Measurements from ENCODE around the gene TRIAP1. TPM values are rescaled to one million over a fixed set of nuclear protein-coding genes. Genes with fewer than 3 reads are reported as not detected.
"Not testable (repeated sequence)": the region's sequence is repeated elsewhere in the genome, so short reads cannot be mapped to it uniquely, and the experiment has no call there.

TRIAP1 gene
- total RNA-seq, result 22.4 TPM

GRCh38 chr12:120445911-120446843, at the start of gene TRIAP1, which contains the start of gene GATC:
TRIAP1 (minus strand) TSS chr12:120446384; CDS start chr12:120446372, 12 bp downstream.
GATC (plus strand) TSS chr12:120446444; CDS start chr12:120446481, 37 bp downstream.
- ATAC-seq, result peak; percentile 97

GRCh38 chr12:120495186-120495730, 49.1 kb upstream of the TRIAP1 start:
- peak; percentile 14 for ATAC-seq

DNA sequence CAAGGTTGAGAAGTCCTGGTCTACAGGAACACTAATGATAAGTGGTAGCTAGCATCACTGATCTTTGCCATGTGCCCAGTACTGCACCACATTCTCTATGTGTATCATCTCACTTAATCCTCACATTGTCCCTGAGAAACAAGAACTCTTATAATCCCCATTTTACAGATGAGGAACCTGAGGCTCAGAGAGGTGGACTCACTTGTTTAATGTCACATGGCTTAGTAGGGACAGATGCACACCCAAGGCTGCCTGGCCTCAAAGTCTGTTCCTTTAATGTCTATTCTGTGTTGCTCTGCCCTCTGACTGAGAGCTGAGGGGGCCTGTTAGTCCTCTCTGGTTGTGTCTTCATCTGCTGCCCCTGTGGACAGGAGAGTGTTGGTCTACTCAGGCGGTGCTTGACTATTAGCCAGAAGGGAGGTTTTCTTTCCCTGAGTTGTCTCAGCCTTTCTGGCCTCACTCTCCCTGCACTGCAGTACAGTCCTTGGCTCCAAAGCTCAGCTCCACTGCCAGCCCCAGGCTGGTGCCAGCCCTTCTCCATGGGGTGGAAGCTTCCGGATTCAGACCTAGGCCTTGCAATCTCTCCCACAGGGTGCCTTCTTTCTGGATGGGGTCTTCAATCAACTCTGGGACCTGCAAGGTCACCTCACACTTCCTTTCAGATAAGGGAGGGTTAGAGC, 44.8 kb upstream of the TRIAP1 start:
- no peak for ATAC-seq

GRCh38 chr12:120490325-120490724, 44.1 kb upstream of the TRIAP1 start:
- ATAC-seq, result no peak

DNA sequence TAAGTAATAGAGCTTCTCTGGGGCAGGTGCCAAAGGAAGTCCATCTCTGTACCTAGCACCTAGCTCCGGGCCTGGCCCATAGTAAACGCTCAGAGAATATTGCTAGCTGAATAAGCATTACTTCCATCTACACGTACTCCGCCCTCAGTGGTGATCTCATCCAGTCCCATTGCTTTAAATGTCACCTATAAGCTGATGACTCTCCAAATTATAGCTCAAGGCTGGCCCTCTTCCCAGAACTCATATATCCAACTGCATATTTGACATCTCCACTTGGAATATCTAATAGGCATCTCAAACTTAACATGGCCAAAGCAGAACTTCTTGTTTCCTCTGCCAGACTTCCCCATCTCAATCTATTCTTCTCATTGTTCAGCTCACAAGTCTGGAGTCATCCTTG, 42.8 kb upstream of the TRIAP1 start:
- ATAC-seq, result peak; percentile 86

- no peak for ATAC-seq
Measured at GRCh38 chr12:120488057-120488640, 42.0 kb upstream of the TRIAP1 start.

GRCh38 chr12:120487552-120487951, 41.4 kb upstream of the TRIAP1 start:
- ATAC-seq, result not testable (repeated sequence)

- no peak for ATAC-seq
Measured at GRCh38 chr12:120485961-120486881, 40.0 kb upstream of the TRIAP1 start.

GRCh38 chr12:120483621-120484020, 37.4 kb upstream of the TRIAP1 start:
- no peak for ATAC-seq

DNA sequence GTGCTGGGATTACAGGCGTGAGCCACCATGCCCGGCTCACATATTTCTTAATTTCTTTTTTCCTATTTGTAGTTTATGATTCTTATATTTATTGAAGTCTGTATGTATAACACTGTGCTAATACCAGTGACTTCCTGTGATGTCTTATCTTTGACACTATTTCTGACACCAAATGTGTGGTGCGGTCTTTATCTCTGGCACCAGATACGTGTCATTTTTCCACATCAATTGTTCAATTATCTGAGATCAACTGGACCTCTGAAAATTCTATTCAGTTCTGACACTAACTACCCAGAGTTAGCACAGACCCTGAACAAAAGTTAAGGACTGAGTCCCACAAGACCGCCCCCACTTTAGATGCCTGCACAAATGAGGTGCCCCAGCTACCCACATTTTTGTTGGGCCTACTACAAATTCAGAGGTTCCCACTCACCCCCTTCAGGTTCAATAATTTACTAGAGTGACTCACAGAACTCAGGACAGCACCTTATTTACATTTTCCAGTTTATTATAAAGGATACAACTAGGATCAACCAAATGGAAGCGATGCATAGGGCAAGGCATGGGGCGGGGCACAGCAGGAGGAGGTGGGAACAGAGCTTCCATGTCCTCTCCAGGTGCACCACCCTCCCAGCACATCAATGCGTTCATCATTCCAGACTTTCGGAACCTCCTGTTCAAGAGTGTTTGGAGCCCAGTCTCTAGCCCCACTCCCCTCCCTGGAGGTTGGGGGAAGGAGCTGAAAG, 35.0 kb upstream of the TRIAP1 start:
- ATAC-seq, result no peak

GRCh38 chr12:120480211-120480610, 34.0 kb upstream of the TRIAP1 start:
- no peak for ATAC-seq

- ATAC-seq, result peak; percentile 51
Measured at GRCh38 chr12:120479458-120479857, 33.3 kb upstream of the TRIAP1 start.

DNA sequence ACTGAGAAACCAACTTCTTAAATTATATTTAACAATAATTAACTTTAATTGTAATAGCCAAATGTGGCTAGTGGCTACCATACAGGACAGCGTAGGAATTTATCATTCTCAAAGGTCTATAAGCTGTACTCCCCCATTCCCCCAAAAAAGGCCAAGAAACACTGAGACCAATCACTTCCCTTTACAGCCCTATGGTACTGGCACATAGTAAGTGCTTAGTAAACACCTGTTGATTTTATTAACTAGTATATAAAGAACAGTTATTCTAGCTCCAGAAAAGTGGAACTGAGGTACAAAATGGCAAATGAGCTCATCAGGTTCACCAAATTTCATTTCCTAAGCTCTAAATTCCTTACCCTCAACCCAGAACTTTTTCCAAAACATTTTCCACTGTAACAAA, 29.5 kb upstream of the TRIAP1 start:
- ATAC-seq, result no peak

DNA sequence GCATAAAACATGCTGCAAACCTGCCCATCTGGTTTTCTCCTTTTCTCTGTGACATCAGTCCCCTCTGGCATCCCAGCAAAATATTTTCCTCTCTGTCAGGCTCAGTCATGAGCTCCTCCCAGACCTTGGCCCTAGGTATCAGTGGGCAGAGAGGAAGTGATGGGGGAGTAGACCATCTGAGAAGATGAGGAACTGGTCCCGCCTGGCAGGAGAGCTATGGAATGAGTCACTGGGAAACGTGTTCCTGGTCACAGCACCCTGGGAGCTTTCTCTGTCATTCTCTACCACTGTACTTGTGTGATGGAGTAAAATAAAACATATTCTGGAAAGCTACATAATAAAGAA, 28.4 kb upstream of the TRIAP1 start:
- peak; percentile 95 for ATAC-seq

- ATAC-seq, result no peak
Measured at GRCh38 chr12:120473807-120474615, 27.8 kb upstream of the TRIAP1 start.

GRCh38 chr12:120472521-120472920, 26.3 kb upstream of the TRIAP1 start:
- ATAC-seq, result no peak

DNA sequence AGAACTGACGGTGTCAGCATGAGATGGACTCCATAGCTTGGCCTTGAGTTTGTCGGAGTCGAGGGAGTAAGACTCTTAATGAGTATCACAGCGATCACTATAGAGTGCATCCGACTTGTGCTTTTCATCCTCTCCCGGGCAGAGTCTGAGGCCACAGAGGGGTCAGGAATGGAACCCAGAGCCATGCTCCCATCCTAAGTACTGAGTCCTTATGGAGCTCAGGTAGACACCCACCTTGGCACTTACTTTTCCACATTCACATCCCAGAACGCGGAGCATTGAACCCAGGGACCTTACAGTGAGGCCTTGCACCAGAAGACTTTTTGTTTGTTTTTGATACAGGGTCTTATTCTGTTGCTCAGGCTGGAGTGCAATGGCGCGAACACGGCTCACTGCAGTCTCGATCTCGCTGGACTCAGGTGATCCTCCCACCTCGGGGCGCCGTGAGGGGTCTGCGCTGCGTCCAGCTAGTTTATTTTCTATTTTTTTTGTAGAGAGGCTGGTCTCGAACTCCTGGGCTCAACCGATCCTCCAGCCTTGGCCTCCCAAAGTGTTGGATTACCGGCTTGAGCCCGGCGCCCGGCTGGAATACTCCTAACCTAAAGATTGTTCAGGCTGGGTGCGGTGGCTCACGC, 24.1 kb upstream of the TRIAP1 start:
- peak; percentile 3 for ATAC-seq

- peak; percentile 88 for ATAC-seq
Measured at GRCh38 chr12:120469450-120470149, 23.4 kb upstream of the TRIAP1 start, which contains the start of gene SRSF9. SRSF9 (minus strand) TSS chr12:120469748; CDS start chr12:120469609, 139 bp downstream.

Measured in esophagus mucosa (tissue), 1 donor.